ENCODE measurements around the gene PLEKHM3.

Gene PLEKHM3

GRCh38 chr2:207932106-207932505 lies 93.2 kb downstream of the PLEKHM3 start:
- Histone ChIP-seq H3K14ac (ENCODE audit: low read length in 2 of 2) (no peak overlapping the region), H3K36me3 (ENCODE audit: control insufficient read depth in 1 of 2, insufficient read depth in 2 of 2, low read depth in 1 of 2, low read length in 2 of 2) (peaks cover 0 to 5% of the 10 kb centered on the region in 2 experiments), H2BK15ac (ENCODE audit: low read depth, poor library complexity, severe bottlenecking) (no peak overlapping the region), H2AK5ac (ENCODE audit: low read length, severe bottlenecking) (no peak overlapping the region), H2BK12ac (ENCODE audit: low read length in 2 of 2) (no peak overlapping the region), H3K4ac (ENCODE audit: low read depth in 1 of 2, low read length in 2 of 2) (no peak overlapping the region), H2BK120ac (ENCODE audit: low read depth, low read length) (no peak overlapping the region), H3K18ac (ENCODE audit: low read depth in 1 of 2, low read length in 2 of 2) (no peak overlapping the region), H4K91ac (ENCODE audit: low read length) (no peak overlapping the region), H2BK5ac (ENCODE audit: low read depth, low read length, poor library complexity, severe bottlenecking) (no peak overlapping the region), H3K4me3 (ENCODE audit: insufficient read depth in 1 of 2, low read depth in 1 of 2, low read length in 2 of 2) (no peak overlapping the region), H3K23ac (ENCODE audit: low read length in 2 of 2) (no peak overlapping the region), H3K9ac (ENCODE audit: low read length) (no peak overlapping the region), H3K27me3 (ENCODE audit: control insufficient read depth in 1 of 2, insufficient read depth in 1 of 2, low read length in 2 of 2) (no peaks in the 10 kb centered on the region), H4K8ac (ENCODE audit: low read length) (no peak overlapping the region), H3K79me1 (replicated peaks; ENCODE audit: low read length, poor library complexity, severe bottlenecking) (no peaks in the 10 kb centered on the region), H2AFZ (ENCODE audit: low read depth, low read length) (no peak overlapping the region), H3K4me2 (ENCODE audit: low read length, poor library complexity, severe bottlenecking) (no peak overlapping the region), H3K9me3 (ENCODE audit: control insufficient read depth, low read length) (no peaks in the 10 kb centered on the region), H3K4me1 (ENCODE audit: control insufficient read depth, insufficient read depth, low read depth, low read length) (peaks cover 3% of the 10 kb centered on the region), H3K27ac (ENCODE audit: low read length, poor library complexity, severe bottlenecking) (no peak overlapping the region)
- no peak for DNase-seq
- WGBS: no CpG with 5 or more reads among the region's 1 CpG

DNA sequence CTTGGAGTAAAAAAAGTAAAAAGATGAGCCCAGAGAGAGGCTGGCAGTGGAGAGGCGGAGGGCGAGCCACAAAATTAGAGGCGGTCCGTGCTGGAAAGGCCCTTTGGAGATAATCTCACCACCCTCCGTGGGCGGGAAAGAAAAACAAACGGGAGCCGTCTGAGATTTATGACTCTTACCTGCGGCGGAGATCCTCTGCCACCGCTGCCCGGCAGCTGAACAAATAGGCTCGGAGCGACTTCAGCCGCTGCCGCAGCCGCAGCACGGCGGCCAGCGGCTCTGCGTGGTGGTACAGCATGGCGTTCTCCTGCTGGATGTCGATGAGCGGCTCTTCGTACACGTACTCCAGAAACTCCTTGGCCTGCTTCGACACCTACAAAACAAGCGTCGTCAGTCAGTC lies 94.6 kb downstream of the PLEKHM3 start:
- Histone ChIP-seq H2AFZ (ENCODE audit: low read depth, low read length) (no peak overlapping the region), H3K23ac (ENCODE audit: low read length in 2 of 2) (no peak overlapping the region), H4K91ac (ENCODE audit: low read length) (no peak overlapping the region), H2BK15ac (ENCODE audit: low read depth, poor library complexity, severe bottlenecking) (peak overlapping the region; percentile 46), H4K8ac (ENCODE audit: low read length) (no peak overlapping the region), H3K4ac (ENCODE audit: low read depth in 1 of 2, low read length in 2 of 2) (no peak overlapping the region), H3K36me3 (ENCODE audit: control insufficient read depth in 1 of 2, insufficient read depth in 2 of 2, low read depth in 1 of 2, low read length in 2 of 2) (peaks cover 0 to 5% of the 10 kb centered on the region in 2 experiments), H3K4me1 (ENCODE audit: control insufficient read depth, insufficient read depth, low read depth, low read length) (peaks cover 5% of the 10 kb centered on the region), H3K79me1 (replicated peaks; ENCODE audit: low read length, poor library complexity, severe bottlenecking) (no peaks in the 10 kb centered on the region), H3K14ac (ENCODE audit: low read length in 2 of 2) (no peak overlapping the region), H2BK5ac (ENCODE audit: low read depth, low read length, poor library complexity, severe bottlenecking) (no peak overlapping the region), H3K9ac (ENCODE audit: low read length) (no peak overlapping the region), H2BK120ac (ENCODE audit: low read depth, low read length) (no peak overlapping the region), H3K27me3 (ENCODE audit: control insufficient read depth in 1 of 2, insufficient read depth in 1 of 2, low read length in 2 of 2) (no peaks in the 10 kb centered on the region), H3K4me2 (ENCODE audit: low read length, poor library complexity, severe bottlenecking) (no peak overlapping the region), H2AK5ac (ENCODE audit: low read length, severe bottlenecking) (no peak overlapping the region), H3K9me3 (ENCODE audit: control insufficient read depth, low read length) (no peaks in the 10 kb centered on the region), H3K4me3 (ENCODE audit: insufficient read depth in 1 of 2, low read depth in 1 of 2, low read length in 2 of 2) (no peak overlapping the region), H3K18ac (ENCODE audit: low read depth in 1 of 2, low read length in 2 of 2) (no peak overlapping the region), H3K27ac (ENCODE audit: low read length, poor library complexity, severe bottlenecking) (no peak overlapping the region), H2BK12ac (ENCODE audit: low read length in 2 of 2) (no peak overlapping the region)
- DNase-seq: no peak
- 89% methylated on average over 26 of the region's 29 CpGs for WGBS

DNA sequence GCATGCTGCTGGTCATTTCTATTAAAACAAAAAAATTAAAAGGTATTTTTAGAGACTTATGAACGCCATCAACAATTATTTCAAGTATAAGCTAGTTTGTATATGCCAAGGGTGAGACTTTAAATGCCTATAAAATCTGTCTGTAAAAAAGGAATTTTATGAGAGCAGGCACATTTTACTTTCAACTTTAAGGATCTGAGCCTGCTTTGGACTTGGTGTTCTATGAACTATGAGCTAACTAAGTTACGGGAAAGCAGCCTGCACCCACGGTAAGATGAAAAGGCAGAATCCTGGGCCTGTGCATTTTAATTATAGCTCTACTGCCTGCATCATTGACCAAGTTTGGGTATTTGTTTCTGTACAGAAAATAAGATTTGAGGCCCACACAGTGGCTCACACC lies 95.4 kb downstream of the PLEKHM3 start:
- Histone ChIP-seq H2BK120ac (ENCODE audit: low read depth, low read length) (no peak overlapping the region), H2AFZ (ENCODE audit: low read depth, low read length) (no peak overlapping the region), H3K4me1 (ENCODE audit: control insufficient read depth, insufficient read depth, low read depth, low read length) (peaks cover 2% of the 10 kb centered on the region), H3K9me3 (ENCODE audit: control insufficient read depth, low read length) (no peaks in the 10 kb centered on the region), H3K9ac (ENCODE audit: low read length) (no peak overlapping the region), H4K8ac (ENCODE audit: low read length) (no peak overlapping the region), H2BK15ac (ENCODE audit: low read depth, poor library complexity, severe bottlenecking) (no peak overlapping the region), H3K14ac (ENCODE audit: low read length in 2 of 2) (no peak overlapping the region), H2BK12ac (ENCODE audit: low read length in 2 of 2) (no peak overlapping the region), H3K23ac (ENCODE audit: low read length in 2 of 2) (no peak overlapping the region), H2BK5ac (ENCODE audit: low read depth, low read length, poor library complexity, severe bottlenecking) (no peak overlapping the region), H2AK5ac (ENCODE audit: low read length, severe bottlenecking) (no peak overlapping the region), H3K4ac (ENCODE audit: low read depth in 1 of 2, low read length in 2 of 2) (no peak overlapping the region), H3K27me3 (ENCODE audit: control insufficient read depth in 1 of 2, insufficient read depth in 1 of 2, low read length in 2 of 2) (no peaks in the 10 kb centered on the region), H3K4me2 (ENCODE audit: low read length, poor library complexity, severe bottlenecking) (no peak overlapping the region), H4K91ac (ENCODE audit: low read length) (no peak overlapping the region), H3K36me3 (ENCODE audit: control insufficient read depth in 1 of 2, insufficient read depth in 2 of 2, low read depth in 1 of 2, low read length in 2 of 2) (peaks cover 0 to 5% of the 10 kb centered on the region in 2 experiments), H3K18ac (ENCODE audit: low read depth in 1 of 2, low read length in 2 of 2) (no peak overlapping the region), H3K4me3 (ENCODE audit: insufficient read depth in 1 of 2, low read depth in 1 of 2, low read length in 2 of 2) (no peak overlapping the region), H3K27ac (ENCODE audit: low read length, poor library complexity, severe bottlenecking) (no peak overlapping the region), H3K79me1 (replicated peaks; ENCODE audit: low read length, poor library complexity, severe bottlenecking) (no peaks in the 10 kb centered on the region)
- no peak for DNase-seq
- WGBS: 95% methylated on average over 2 of the region's 3 CpGs

DNA sequence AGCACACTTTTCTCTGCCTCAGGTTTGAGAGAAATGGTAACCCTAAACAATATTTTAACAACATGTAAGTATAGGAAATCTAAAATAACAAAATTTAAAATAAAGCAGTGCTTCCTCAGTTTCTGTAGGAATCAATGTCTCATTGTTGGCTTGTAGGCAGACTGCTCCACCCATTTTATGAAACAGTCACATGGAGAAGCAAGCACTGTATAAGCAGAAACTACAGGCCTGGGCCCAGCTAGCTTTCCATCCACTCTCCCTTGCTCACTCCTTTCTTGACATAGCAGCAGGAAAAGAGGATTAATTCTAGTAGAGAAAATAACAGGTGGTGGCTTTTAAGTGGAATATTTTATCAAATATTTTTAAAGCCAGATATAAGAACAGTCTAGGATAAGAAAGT lies 97.2 kb downstream of the PLEKHM3 start:
- Histone ChIP-seq H2AFZ (ENCODE audit: low read depth, low read length) (no peak overlapping the region), H3K4ac (ENCODE audit: low read depth in 1 of 2, low read length in 2 of 2) (no peak overlapping the region), H3K9ac (ENCODE audit: low read length) (peak overlapping the region; percentile 73), H4K91ac (ENCODE audit: low read length) (no peak overlapping the region), H4K8ac (ENCODE audit: low read length) (no peak overlapping the region), H3K14ac (ENCODE audit: low read length in 2 of 2) (no peak overlapping the region), H2AK5ac (ENCODE audit: low read length, severe bottlenecking) (no peak overlapping the region), H2BK5ac (ENCODE audit: low read depth, low read length, poor library complexity, severe bottlenecking) (no peak overlapping the region), H3K9me3 (ENCODE audit: control insufficient read depth, low read length) (no peaks in the 10 kb centered on the region), H3K4me2 (ENCODE audit: low read length, poor library complexity, severe bottlenecking) (no peak overlapping the region), H3K4me3 (ENCODE audit: insufficient read depth in 1 of 2, low read depth in 1 of 2, low read length in 2 of 2) (no peak overlapping the region), H3K36me3 (ENCODE audit: control insufficient read depth in 1 of 2, insufficient read depth in 2 of 2, low read depth in 1 of 2, low read length in 2 of 2) (peaks cover 0 to 8% of the 10 kb centered on the region in 2 experiments), H2BK15ac (ENCODE audit: low read depth, poor library complexity, severe bottlenecking) (no peak overlapping the region), H3K18ac (ENCODE audit: low read depth in 1 of 2, low read length in 2 of 2) (no peak overlapping the region), H2BK12ac (ENCODE audit: low read length in 2 of 2) (no peak overlapping the region), H3K27ac (ENCODE audit: low read length, poor library complexity, severe bottlenecking) (no peak overlapping the region), H3K79me1 (replicated peaks; ENCODE audit: low read length, poor library complexity, severe bottlenecking) (no peaks in the 10 kb centered on the region), H2BK120ac (ENCODE audit: low read depth, low read length) (no peak overlapping the region), H3K4me1 (ENCODE audit: control insufficient read depth, insufficient read depth, low read depth, low read length) (peaks cover 2% of the 10 kb centered on the region), H3K23ac (ENCODE audit: low read length in 2 of 2) (no peak overlapping the region), H3K27me3 (ENCODE audit: control insufficient read depth in 1 of 2, insufficient read depth in 1 of 2, low read length in 2 of 2) (no peaks in the 10 kb centered on the region)
- DNase-seq: peak; percentile 4
